GM10847 (cell line): Measurements from ENCODE around the gene GLDN.

Experiments used
- POLR2A ChIP-seq: IDR thresholded peaks from 2 replicates; pipeline ENCODE4 v1.6.1; 2011; ENCODE audit not compliant: insufficient read length; ENCODE audit errors: extremely low read depth

GLDN gene

GRCh38 chr15:51386960-51387698 lies 45.7 kb downstream of the GLDN start:
- TF ChIP-seq POLR2A = no peak

GRCh38 chr15:51387699-51388041 lies 46.2 kb downstream of the GLDN start:
- no peak for TF ChIP-seq POLR2A

- TF ChIP-seq POLR2A = no peak
Measured at GRCh38 chr15:51388726-51389125, 47.3 kb downstream of the GLDN start.

- TF ChIP-seq POLR2A = no peak
Measured at GRCh38 chr15:51390241-51390965, 48.9 kb downstream of the GLDN start.

GRCh38 chr15:51390966-51391422 lies 49.5 kb downstream of the GLDN start:
- TF ChIP-seq POLR2A = no peak

GRCh38 chr15:51396921-51397320 lies 55.5 kb downstream of the GLDN start:
- no peak for TF ChIP-seq POLR2A

- no peak for TF ChIP-seq POLR2A
Measured at GRCh38 chr15:51398626-51399025, 57.2 kb downstream of the GLDN start.

- TF ChIP-seq POLR2A = no peak
Measured at GRCh38 chr15:51401051-51401780, 59.8 kb downstream of the GLDN start.

GRCh38 chr15:51401872-51402517 lies 60.5 kb downstream of the GLDN start:
- TF ChIP-seq POLR2A = no peak

GRCh38 chr15:51403072-51403878 lies 61.8 kb downstream of the GLDN start:
- no peak for TF ChIP-seq POLR2A

GRCh38 chr15:51403946-51404695 lies 62.7 kb downstream of the GLDN start:
- no peak for TF ChIP-seq POLR2A

GRCh38 chr15:51405693-51406523 lies 64.5 kb downstream of the GLDN start:
- TF ChIP-seq POLR2A = no peak

- TF ChIP-seq POLR2A = no peak
Measured at GRCh38 chr15:51414256-51414860, 72.9 kb downstream of the GLDN start.

- no peak for TF ChIP-seq POLR2A
Measured at GRCh38 chr15:51416129-51416528, 74.7 kb downstream of the GLDN start.
